ENCODE data around the gene CEP170B. TPM values are rescaled to one million over a fixed set of nuclear protein-coding genes. Genes with fewer than 3 reads are reported as not detected.
A peak's percentile ranks its signal among the peaks of the same experiment; 100 is the strongest.

CEP170B gene
- total and polyA plus RNA-seq, 2 of the 8 experiments (the other 6 are each of a cell fraction or from before 2014, with no cell fraction given): 9.1 to 33.8 TPM

DNA sequence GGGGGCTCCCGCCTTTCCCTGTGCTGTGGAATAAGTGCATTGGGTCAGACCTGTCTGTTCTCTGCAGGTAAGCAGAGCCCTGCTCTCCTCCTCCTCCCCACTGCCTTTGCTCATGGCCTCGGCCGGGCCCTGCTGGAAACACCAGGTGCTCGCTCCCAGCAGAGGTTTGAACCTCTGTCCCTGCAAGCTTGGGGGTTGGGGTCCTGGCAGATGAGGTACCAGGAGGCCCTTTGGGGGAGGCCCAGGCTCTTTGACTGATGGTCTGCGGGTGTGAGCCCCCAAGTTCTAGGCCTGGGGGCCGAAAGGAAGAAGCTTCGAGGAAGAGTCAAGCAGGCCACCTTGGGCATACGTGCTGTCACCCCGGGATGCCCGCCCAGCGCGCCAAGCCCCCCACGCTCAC is 22.1 kb upstream of the CEP170B start:
- H3K4me2 ChIP-seq (ENCODE audit: insufficient read depth in 1 of 2, low read depth in 2 of 2, low read length in 2 of 2): peak overlapping the region; percentile 72 to 96
- no peak overlapping the region for H2BK20ac ChIP-seq (ENCODE audit: low read length)
- peak overlapping the region; percentile 19 for H4K5ac ChIP-seq (ENCODE audit: insufficient read length, low read depth, low read length)
- no peaks in the 10 kb centered on the region for H3K79me2 ChIP-seq (ENCODE audit: control insufficient read depth in 1 of 2, insufficient read depth in 2 of 2, low read length in 2 of 2)
- H3K4me3 ChIP-seq (ENCODE audit: extremely low read depth in 1 of 4, insufficient read depth in 2 of 4, low read depth in 3 of 4, low read length in 4 of 4): peak overlapping the region in 3 of 4 experiments; percentile 48 to 63 (median 55); a peak in 4 of 8 replicates
- H3K56ac ChIP-seq (replicated peaks; ENCODE audit: insufficient read length, low read depth, low read length): no peak overlapping the region
- 0 out of 2 replicates have a peak overlapping the region, but pooled peaks have one; percentile 44 for H2BK5ac ChIP-seq (ENCODE audit: low read depth, low read length)
- H2AK5ac ChIP-seq (ENCODE audit: low read depth, low read length): no peak overlapping the region; the same call in 1 of the 2 replicates
- H3K27me3 ChIP-seq (replicated peaks in 1 of 4; ENCODE audit: control insufficient read depth in 3 of 4, extremely low read depth in 1 of 4, insufficient read depth in 3 of 4, low read length in 3 of 4): peaks cover 0 to 18% (median 5%) of the 10 kb centered on the region in 4 experiments; a peak in 5 of 7 replicates
- no peak overlapping the region for H4K91ac ChIP-seq (replicated peaks; ENCODE audit: insufficient read length, low read length)
- H4K8ac ChIP-seq (ENCODE audit: extremely low read depth, insufficient read depth, low read length): peak overlapping the region; percentile 36; the same call in 1 of the 2 replicates
- H3K9ac ChIP-seq (replicated peaks in 1 of 4; ENCODE audit: extremely low read depth in 1 of 4, low read depth in 3 of 4, low read length in 3 of 4): no peak overlapping the region
- H3K36me3 ChIP-seq (ENCODE audit: control insufficient read depth in 2 of 4, insufficient read depth in 4 of 4, low read length in 3 of 4): no peaks in the 10 kb centered on the region
- H3K9me3 ChIP-seq (ENCODE audit: insufficient read depth in 2 of 2, low read depth in 1 of 2, low read length in 1 of 2): no peaks in the 10 kb centered on the region; a peak in 1 of 4 replicates
- H4K20me1 ChIP-seq (replicated peaks in 1 of 2; ENCODE audit: control insufficient read depth in 1 of 2, insufficient read depth in 2 of 2, low read length in 2 of 2): no peaks in the 10 kb centered on the region
- POLR2A ChIA-PET (ENCODE audit: partially characterized antibody): interaction anchor here (0.9 to 8.8 kb wide), 11 partner anchors 9 to 152 kb away, joined by 3 to 82 read pairs (median 8); partner anchors contain the start of genes CEP170B and SIVA1
- H3K14ac ChIP-seq (ENCODE audit: insufficient read length): no peak overlapping the region
- no peak overlapping the region for H2BK120ac ChIP-seq (replicated peaks; ENCODE audit: low read depth, low read length)
- no peaks in the 10 kb centered on the region for H3K79me1 ChIP-seq (ENCODE audit: low read depth, low read length)
- H3K4ac ChIP-seq (replicated peaks; ENCODE audit: insufficient read length, low read depth, low read length): no peak overlapping the region
- FAIRE-seq (no peak), DNase-seq (ENCODE audit: low read depth in 1 of 2, low spot score in 2 of 2) (no peak)
- 0 out of 2 replicates have a peak overlapping the region, but pooled peaks have one; percentile 30 for H2BK12ac ChIP-seq (ENCODE audit: low read depth, low read length)
- WGBS, 2 experiments (ENCODE audit: extremely low coverage in 1 of 2, insufficient coverage in 1 of 2, insufficient read length in 1 of 2, insufficient replicate concordance in 2 of 2, low coverage in 1 of 2, low lambda C conversion rate in 2 of 2, missing lambda C conversion rate in 1 of 2): 35% methylated on average over 13 of the region's 13 CpGs; no CpG with 5 or more reads in 1 of the 2 experiments
- H3K27ac ChIP-seq (ENCODE audit: low read depth, low read length): no peak overlapping the region
- H3K23ac ChIP-seq (ENCODE audit: insufficient read length): no peak overlapping the region
- peak overlapping the region; percentile 68 for H3K18ac ChIP-seq (ENCODE audit: extremely low read depth, low read length)
- CTCF ChIA-PET (ENCODE audit: partially characterized antibody): interaction anchor here (2.5 to 5.9 kb wide), 2 partner anchors 10 to 15 kb away, joined by 8 to 40 read pairs; no protein-coding TSS in a partner anchor
- H2AFZ ChIP-seq (ENCODE audit: low read length): no peak overlapping the region
- H3K4me1 ChIP-seq (replicated peaks in 1 of 4; ENCODE audit: control insufficient read depth in 3 of 4, insufficient read depth in 4 of 4, low read length in 3 of 4): peaks cover 0 to 18% (median 14%) of the 10 kb centered on the region in 4 experiments; a peak in 6 of 7 replicates
- H2BK15ac ChIP-seq (ENCODE audit: low read length): 0 out of 2 replicates have a peak overlapping the region, but pooled peaks have one; percentile 72
- H3K23me2 ChIP-seq (ENCODE audit: low read depth, low read length): peaks cover 14% of the 10 kb centered on the region; the same call in 1 of the 2 replicates
- TF ChIP-seq SRF (IDR thresholded peaks at IDR 0.05; ENCODE audit: low read depth, low read length) (no peak), RAD21 (IDR thresholded peaks at IDR 0.05 in 1 of 2, conservative IDR thresholded peaks at IDR 0.05 in 1 of 2; ENCODE audit: low read depth in 2 of 2, low read length in 2 of 2) (no peak), PHF8 (conservative IDR thresholded peaks at IDR 0.05; ENCODE audit: low read depth, low read length) (no peak), RXRA (IDR thresholded peaks at IDR 0.05; ENCODE audit: insufficient read depth, low read depth, low read length) (no peak), POLR2AphosphoS5 (IDR thresholded peaks at IDR 0.05; ENCODE audit: low read depth, low read length) (no peak), BACH1 (IDR thresholded peaks at IDR 0.05; ENCODE audit: low read length) (no peak), ATF3 (IDR thresholded peaks at IDR 0.05; ENCODE audit: insufficient read depth, low read depth, low read length) (no peak), TAF1 (IDR thresholded peaks at IDR 0.05; ENCODE audit: low read depth, low read length) (no peak)
- TF ChIP-seq, protein P1, sequence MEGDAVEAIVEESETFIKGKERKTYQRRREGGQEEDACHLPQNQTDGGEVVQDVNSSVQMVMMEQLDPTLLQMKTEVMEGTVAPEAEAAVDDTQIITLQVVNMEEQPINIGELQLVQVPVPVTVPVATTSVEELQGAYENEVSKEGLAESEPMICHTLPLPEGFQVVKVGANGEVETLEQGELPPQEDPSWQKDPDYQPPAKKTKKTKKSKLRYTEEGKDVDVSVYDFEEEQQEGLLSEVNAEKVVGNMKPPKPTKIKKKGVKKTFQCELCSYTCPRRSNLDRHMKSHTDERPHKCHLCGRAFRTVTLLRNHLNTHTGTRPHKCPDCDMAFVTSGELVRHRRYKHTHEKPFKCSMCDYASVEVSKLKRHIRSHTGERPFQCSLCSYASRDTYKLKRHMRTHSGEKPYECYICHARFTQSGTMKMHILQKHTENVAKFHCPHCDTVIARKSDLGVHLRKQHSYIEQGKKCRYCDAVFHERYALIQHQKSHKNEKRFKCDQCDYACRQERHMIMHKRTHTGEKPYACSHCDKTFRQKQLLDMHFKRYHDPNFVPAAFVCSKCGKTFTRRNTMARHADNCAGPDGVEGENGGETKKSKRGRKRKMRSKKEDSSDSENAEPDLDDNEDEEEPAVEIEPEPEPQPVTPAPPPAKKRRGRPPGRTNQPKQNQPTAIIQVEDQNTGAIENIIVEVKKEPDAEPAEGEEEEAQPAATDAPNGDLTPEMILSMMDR (IDR thresholded peaks at IDR 0.05; ENCODE audit: control extremely low read depth in 1 of 3, insufficient read depth in 1 of 3, low read depth in 1 of 3, low read length in 3 of 3): no peak

Measured in H1 (cell line).